Endothelial cell of umbilical vein (primary cell): ENCODE measurements around the gene PI4KB. TPM values are rescaled to one million over a fixed set of nuclear protein-coding genes. Genes with fewer than 3 reads are reported as not detected.

Experiments
- BruUV-seq: library from RNA; stranded (reverse); fragments of 400-500 nt; replicated peaks from 2 replicates; lab custom pipeline; 2021; lab: Mats Ljungman, UMichigan
- CTCF ChIA-PET: fragments of 300-600, 350-600 bp; sonication (Branson Sonifier 250); formaldehyde crosslinking; loops from one replicate; lab custom pipeline; 2021; ENCODE audit warnings: antibody characterized with exemption, inconsistent platforms; lab: Charles Lee
- POLR2A ChIA-PET: fragments of 300-600, 350-600 bp; sonication (Branson Sonifier 250); formaldehyde crosslinking; loops from one replicate; lab custom pipeline; 2021; ENCODE audit warnings: antibody characterized with exemption, inconsistent platforms; lab: Charles Lee
- DNase-seq: peaks from one replicate; pipeline ENCODE4 v3.0.0-alpha.2; 2011; ENCODE audit warnings: low read depth, low spot score
- FAIRE-seq: peaks from 2 replicates; lab custom pipeline; 2011; peaks lifted over from hg19 to GRCh38; lab: Jason Lieb, UNC
- H2AFZ ChIP-seq: 2 replicates; pipeline ENCODE4 v1.6.0; 2012; ENCODE audit warnings: low read depth, low read length, control low read depth, inconsistent platforms
- H3K27ac ChIP-seq: 2 replicates; pipeline ENCODE4 v1.5.1; 2011; ENCODE audit warnings: low read depth, mild to moderate bottlenecking, control low read depth, low read length, moderate library complexity; ENCODE audit not compliant: insufficient read depth
- H3K27me3 ChIP-seq, 2 experiments: 2 replicates each; pipeline versions ENCODE4 v1.6.0 to v1.6.1; 2011; ENCODE audit warnings: low read length in 2 of 2, mixed read lengths in 1 of 2; ENCODE audit not compliant: control insufficient read depth in 2 of 2, insufficient read depth in 2 of 2
- H3K36me3 ChIP-seq, 2 experiments: 2 replicates in 1 of 2; 3 replicates in 1 of 2; pipeline ENCODE4 v1.5.1; 2011; ENCODE audit warnings: low read length in 2 of 2, mild to moderate bottlenecking in 1 of 2, moderate library complexity in 1 of 2; ENCODE audit not compliant: control insufficient read depth in 2 of 2, insufficient read depth in 2 of 2; ENCODE audit errors: extremely low read depth in 1 of 2
- H3K4me1 ChIP-seq: 3 replicates; pipeline ENCODE4 v1.5.1; 2011; ENCODE audit warnings: mild to moderate bottlenecking, low read length; ENCODE audit not compliant: control insufficient read depth, insufficient read depth; ENCODE audit errors: extremely low read depth
- H3K4me2 ChIP-seq: 2 replicates; pipeline ENCODE4 v1.6.1; 2011; ENCODE audit warnings: low read length, control low read depth, mixed read lengths; ENCODE audit not compliant: insufficient read depth
- H3K4me3 ChIP-seq, 3 experiments: fragments of 200-600 bp in 1 of 3; sonication (generic), shearing (Covaris generic) in 1 of 3; replicated peaks in 1 of 3; 2 replicates each; pipeline ENCODE4 v1.5.1; 2011 to 2016; ENCODE audit warnings: control low read depth in 3 of 3, low read length in 3 of 3, mild to moderate bottlenecking in 2 of 3, inconsistent platforms in 1 of 3, low read depth in 1 of 3, moderate library complexity in 1 of 3; ENCODE audit not compliant: insufficient read depth in 1 of 3
- H3K79me2 ChIP-seq: 2 replicates; pipeline ENCODE4 v1.6.0; 2012; ENCODE audit warnings: low read length, inconsistent platforms; ENCODE audit not compliant: control insufficient read depth, insufficient read depth
- H3K9ac ChIP-seq: replicated peaks from 2 replicates; pipeline ENCODE3; 2011; ENCODE audit warnings: low read length, control low read depth; ENCODE audit not compliant: insufficient read depth; ENCODE audit errors: extremely low read depth
- H3K9me1 ChIP-seq: replicated peaks from 3 replicates; pipeline ENCODE4 v1.6.0; 2011; ENCODE audit warnings: mild to moderate bottlenecking, low read length; ENCODE audit not compliant: control insufficient read depth, insufficient read depth; ENCODE audit errors: extremely low read depth
- H3K9me3 ChIP-seq: replicated peaks from 2 replicates; pipeline ENCODE4 v1.5.1; 2012; ENCODE audit warnings: low read length, inconsistent platforms; ENCODE audit not compliant: control insufficient read depth, insufficient read depth
- H4K20me1 ChIP-seq: replicated peaks from 2 replicates; pipeline ENCODE3; 2011; ENCODE audit warnings: mild to moderate bottlenecking, low read length; ENCODE audit not compliant: control insufficient read depth, insufficient read depth; ENCODE audit errors: extremely low read depth
- CTCF ChIP-seq, 2 donors: IDR thresholded peaks; 1 replicate in 1 of 2; 2 replicates in 1 of 2; pipeline ENCODE4 v1.5.1; 2011; ENCODE audit warnings: low read length in 2 of 2, mild to moderate bottlenecking in 2 of 2, moderate library complexity in 2 of 2, control low read depth in 1 of 2, inconsistent platforms in 1 of 2, low read depth in 1 of 2; ENCODE audit not compliant: insufficient read depth in 1 of 2; ENCODE audit errors: extremely low read depth in 1 of 2
- EZH2 ChIP-seq: IDR thresholded peaks from 2 replicates; pipeline ENCODE4 v1.6.1; 2012; ENCODE audit warnings: borderline replicate concordance, low read depth, mild to moderate bottlenecking, moderate library complexity, low read length, inconsistent platforms; ENCODE audit not compliant: severe bottlenecking
- FOS ChIP-seq: IDR thresholded peaks from 2 replicates; pipeline ENCODE4 v1.6.1; 2011; ENCODE audit warnings: mild to moderate bottlenecking, low read length, moderate library complexity, borderline replicate concordance; ENCODE audit not compliant: insufficient read depth
- GATA2 ChIP-seq: IDR thresholded peaks from 2 replicates; pipeline ENCODE4 v1.7.0; 2011; ENCODE audit warnings: low read depth, mild to moderate bottlenecking, moderate library complexity, mixed read lengths, low read length; ENCODE audit not compliant: insufficient read length, insufficient read depth
- JUN ChIP-seq: IDR thresholded peaks from 2 replicates; pipeline ENCODE4 v1.6.1; 2011; ENCODE audit warnings: borderline replicate concordance, low read depth; ENCODE audit not compliant: insufficient read length, insufficient read depth
- MYC ChIP-seq: IDR thresholded peaks from one replicate; pipeline ENCODE4 v1.6.1; 2011; ENCODE audit warnings: mild to moderate bottlenecking, low read depth, low read length
- POLR2A ChIP-seq: IDR thresholded peaks from 2 replicates; pipeline ENCODE4 v1.6.1; 2012; ENCODE audit warnings: low read depth, mild to moderate bottlenecking, control low read depth, low read length
- POLR2AphosphoS5 ChIP-seq: IDR thresholded peaks from 2 replicates; pipeline ENCODE4 v1.6.1; 2012; ENCODE audit warnings: low read depth, mild to moderate bottlenecking, control low read depth, low read length, moderate library complexity; ENCODE audit not compliant: insufficient read depth
- dilution Hi-C: fragments of 300-500 bp; cut with MboI; formaldehyde crosslinking; loops from one replicate; pipeline ENCODE4 v1.15.0; 2019; ENCODE audit warnings: low sequenced_read_pairs; ENCODE audit not compliant: extremely low pct_ligation_motif_present
- intact Hi-C: fragments of 100-400 bp; cut with micrococcal nuclease; formaldehyde crosslinking; loops from one replicate; pipeline ENCODE4 v1.10.0; 2022
- polyA plus RNA-seq, 4 experiments: library from polyadenylated mRNA; depleted of rRNA in 3 of 4; stranded (reverse) in 3 of 4; unstranded in 1 of 4; fragments of >200 nt; gene quantifications; 2 replicates each; pipeline versions ENCODE4 v1.2.1 to v1.2.3, GENCODE V29; 2011 to 2012; ENCODE audit warnings: missing spikeins in 1 of 4
- total RNA-seq: library from RNA; stranded (reverse); gene quantifications from 2 replicates; pipeline ENCODE4 v1.2.3, GENCODE V29; 2021
- TF ChIP-seq, protein P1 (sequence below): IDR thresholded peaks from 2 replicates; pipeline ENCODE4 v1.6.1; 2011; ENCODE audit not compliant: insufficient read depth, insufficient read length

The PI4KB gene
- total and polyA plus RNA-seq, 2 donors (not counting 3 experiments of a cell fraction or from before 2014, with no cell fraction given): 60.9 to 67.8 TPM

- Histone ChIP-seq H3K9me3 (no peaks in the 10 kb centered on the region), H3K4me1 (peaks cover 8% of the 10 kb centered on the region), H2AFZ (no peak overlapping the region), H3K4me3 (no peak overlapping the region), H3K9ac (no peak overlapping the region), H3K79me2 (no peaks in the 10 kb centered on the region), H3K4me2 (no peak overlapping the region), H3K9me1 (no peaks in the 10 kb centered on the region), H3K36me3 (no peaks in the 10 kb centered on the region), H3K27me3 (peaks cover 2 to 5% of the 10 kb centered on the region in 2 experiments), H3K27ac (no peak overlapping the region), H4K20me1 (no peaks in the 10 kb centered on the region)
- ChIA-PET POLR2A (interaction anchor here (1.0 kb wide), 1 partner anchor 72 kb away, joined by 4 read pairs; no protein-coding TSS in a partner anchor), CTCF (no interaction called here)
- no peak for DNase-seq
- BruUV-seq: no TSS peak
- intact Hi-C loops (loop anchor here (2.0 kb wide), 1 partner anchor 26 kb away; the partner anchor contains the start of gene PSMB4), dilution Hi-C loops (no loop called here)
- TF ChIP-seq EZH2 (no peak), GATA2 (no peak), POLR2A (no peak), POLR2AphosphoS5 (no peak), MYC (no peak), JUN (no peak), CTCF (IDR thresholded peaks at IDR 0.05; ENCODE audit: extremely low read depth in 1 of 2, insufficient read depth in 1 of 2, low read depth in 1 of 2, low read length in 2 of 2) (no peak), FOS (no peak)
- TF ChIP-seq, protein P1, sequence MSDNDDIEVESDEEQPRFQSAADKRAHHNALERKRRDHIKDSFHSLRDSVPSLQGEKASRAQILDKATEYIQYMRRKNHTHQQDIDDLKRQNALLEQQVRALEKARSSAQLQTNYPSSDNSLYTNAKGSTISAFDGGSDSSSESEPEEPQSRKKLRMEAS: no peak
- FAIRE-seq: no peak
Observed at GRCh38 chr1:151373196-151373595, 46.0 kb upstream of the PI4KB start.
